IMR-90 (cell line): ENCODE data around the gene TUBB4A. TPM values are rescaled to one million over a fixed set of nuclear protein-coding genes. Genes with fewer than 3 reads are reported as not detected.

Experiments
- ATAC-seq: fragments of 200-7000 bp; cut with Tn5 transposase; 2 replicates; pipeline ENCODE4 v1.9.1; 2020; ENCODE audit warnings: low read depth, mild to moderate bottlenecking, moderate library complexity
- BruUV-seq: library from RNA; stranded (reverse); fragments of 400-500 nt; replicated peaks from 2 replicates; lab custom pipeline; 2021; lab: Mats Ljungman, UMichigan
- CTCF ChIA-PET: fragments of 300-600 bp; formaldehyde crosslinking; extraction: SDS; loops from one replicate; lab custom pipeline; 2021; ENCODE audit warnings: antibody characterized with exemption; lab: Yijun Ruan, JAX
- POLR2A ChIA-PET: fragments of 300-600 bp; sonication (Branson Sonifier 250); formaldehyde crosslinking; loops from one replicate; lab custom pipeline; 2022; ENCODE audit warnings: antibody characterized with exemption; ENCODE audit not compliant: unreplicated experiment; lab: Charles Lee
- DNase-seq: peaks from one replicate; pipeline ENCODE4 v3.0.0; 2013
- H2AFZ ChIP-seq: replicated peaks from 2 replicates; pipeline ENCODE3; 2013; ENCODE audit warnings: low read length, mild to moderate bottlenecking; ENCODE audit not compliant: poor library complexity
- H2AK5ac ChIP-seq: 2 replicates; pipeline ENCODE4 v1.6.1; 2013; ENCODE audit warnings: low read depth, low read length, inconsistent platforms
- H2AK9ac ChIP-seq: replicated peaks from 2 replicates; pipeline ENCODE3; 2013; ENCODE audit warnings: mild to moderate bottlenecking, low read depth, low read length, moderate library complexity; ENCODE audit not compliant: poor library complexity
- H2BK120ac ChIP-seq: 2 replicates; pipeline ENCODE4 v1.6.1; 2013; ENCODE audit warnings: low read depth, low read length, inconsistent platforms
- H2BK15ac ChIP-seq: 3 replicates; pipeline ENCODE4 v1.6.1; 2013; ENCODE audit warnings: low read depth, low read length, inconsistent platforms
- H2BK20ac ChIP-seq: 2 replicates; pipeline ENCODE4 v1.6.1; 2013; ENCODE audit warnings: low read depth, mild to moderate bottlenecking, inconsistent platforms, low read length, moderate library complexity
- H2BK5ac ChIP-seq: 2 replicates; pipeline ENCODE4 v1.6.1; 2013; ENCODE audit warnings: mild to moderate bottlenecking, low read depth, low read length, inconsistent platforms; ENCODE audit not compliant: poor library complexity, severe bottlenecking
- H3K14ac ChIP-seq: replicated peaks from 2 replicates; pipeline ENCODE4 v1.6.1; 2013; ENCODE audit warnings: low read depth, low read length, inconsistent platforms
- H3K18ac ChIP-seq: 2 replicates; pipeline ENCODE4 v1.6.1; 2013; ENCODE audit warnings: low read depth, low read length, control low read depth
- H3K23ac ChIP-seq: 2 replicates; pipeline ENCODE4 v1.6.1; 2013; ENCODE audit warnings: low read depth, low read length, inconsistent platforms
- H3K27ac ChIP-seq: 2 replicates; pipeline ENCODE4 v1.5.1; 2013; ENCODE audit warnings: mild to moderate bottlenecking, control low read depth, low read length; ENCODE audit not compliant: insufficient read depth
- H3K27me3 ChIP-seq: 2 replicates; pipeline ENCODE4 v1.6.1; 2013; ENCODE audit warnings: low read length; ENCODE audit not compliant: control insufficient read depth, insufficient read depth
- H3K36me3 ChIP-seq: 2 replicates; pipeline ENCODE4 v1.6.1; 2013; ENCODE audit warnings: low read length, mixed read lengths; ENCODE audit not compliant: control insufficient read depth, insufficient read depth
- H3K4ac ChIP-seq: 2 replicates; pipeline ENCODE4 v1.6.1; 2013; ENCODE audit warnings: low read depth, low read length, inconsistent platforms
- H3K4me1 ChIP-seq: 2 replicates; pipeline ENCODE4 v1.6.1; 2013; ENCODE audit warnings: low read length, mixed read lengths; ENCODE audit not compliant: control insufficient read depth, insufficient read depth
- H3K4me2 ChIP-seq: 2 replicates; pipeline ENCODE4 v1.6.1; 2013; ENCODE audit warnings: low read depth, mild to moderate bottlenecking, control low read depth, low read length, moderate library complexity
- H3K4me3 ChIP-seq: 2 replicates; pipeline ENCODE4 v1.5.1; 2013; ENCODE audit warnings: low read depth, mild to moderate bottlenecking, control low read depth, low read length, moderate library complexity; ENCODE audit not compliant: insufficient read depth
- H3K56ac ChIP-seq: 2 replicates; pipeline ENCODE4 v1.6.1; 2013; ENCODE audit warnings: low read length, inconsistent platforms; ENCODE audit not compliant: insufficient read depth; ENCODE audit errors: extremely low read depth
- H3K79me1 ChIP-seq, 2 experiments: 2 replicates each; pipeline ENCODE4 v1.6.1; 2013; ENCODE audit warnings: low read length in 2 of 2, inconsistent platforms in 1 of 2, low read depth in 1 of 2
- H3K9ac ChIP-seq: 2 replicates; pipeline ENCODE4 v1.6.1; 2013; ENCODE audit warnings: low read depth, low read length, control low read depth
- H3K9me1 ChIP-seq: 2 replicates; pipeline ENCODE4 v1.6.1; 2013; ENCODE audit warnings: low read length, inconsistent platforms; ENCODE audit not compliant: insufficient read depth
- H3K9me3 ChIP-seq: 2 replicates; pipeline ENCODE4 v1.6.1; 2013; ENCODE audit warnings: low read length; ENCODE audit not compliant: control insufficient read depth, insufficient read depth
- H4K20me1 ChIP-seq: 2 replicates; pipeline ENCODE4 v1.6.1; 2013; ENCODE audit warnings: low read length, inconsistent platforms; ENCODE audit not compliant: insufficient read depth
- H4K5ac ChIP-seq: 2 replicates; pipeline ENCODE4 v1.6.1; 2013; ENCODE audit warnings: mild to moderate bottlenecking, low read depth, low read length, control low read depth
- H4K8ac ChIP-seq, 2 experiments: 2 replicates each; pipeline ENCODE4 v1.6.1; 2013; ENCODE audit warnings: low read depth in 2 of 2, low read length in 2 of 2, control low read depth in 1 of 2, inconsistent platforms in 1 of 2
- H4K91ac ChIP-seq: 2 replicates; pipeline ENCODE4 v1.6.1; 2013; ENCODE audit warnings: low read depth, low read length, inconsistent platforms; ENCODE audit not compliant: insufficient read depth
- BHLHE40 ChIP-seq: fragments of 150-350 bp; IDR thresholded peaks from 2 replicates; pipeline ENCODE4 v1.6.1; 2016; ENCODE audit warnings: mild to moderate bottlenecking, low read depth, low read length
- CHD1 ChIP-seq: IDR thresholded peaks from 2 replicates; pipeline ENCODE4 v1.6.1; 2012; ENCODE audit warnings: low read depth, low read length, improper control_type of control experiment
- FOS ChIP-seq: fragments of 150-350 bp; IDR thresholded peaks from 2 replicates; pipeline ENCODE4 v1.6.1; 2016; ENCODE audit warnings: low read depth, low read length
- MAFK ChIP-seq: IDR thresholded peaks from 2 replicates; pipeline ENCODE4 v1.6.1; 2012; ENCODE audit warnings: low read depth, low read length, improper control_type of control experiment
- MAZ ChIP-seq: IDR thresholded peaks from 2 replicates; pipeline ENCODE4 v1.6.1; 2012; ENCODE audit warnings: low read depth, mild to moderate bottlenecking, low read length, improper control_type of control experiment, moderate library complexity, borderline replicate concordance
- MXI1 ChIP-seq: IDR thresholded peaks from 2 replicates; pipeline ENCODE4 v1.6.1; 2012; ENCODE audit warnings: low read depth, mild to moderate bottlenecking, low read length, moderate library complexity, borderline replicate concordance
- NFE2L2 ChIP-seq: fragments of 150-350 bp; IDR thresholded peaks from 2 replicates; pipeline ENCODE4 v1.6.1; 2016; ENCODE audit warnings: low read depth, mild to moderate bottlenecking, low read length
- RAD21 ChIP-seq: IDR thresholded peaks from 2 replicates; pipeline ENCODE4 v1.6.1; 2012; ENCODE audit warnings: low read length, improper control_type of control experiment
- RCOR1 ChIP-seq: IDR thresholded peaks from 2 replicates; pipeline ENCODE4 v1.6.1; 2012; ENCODE audit warnings: mild to moderate bottlenecking, low read length, improper control_type of control experiment; ENCODE audit not compliant: insufficient replicate concordance
- RFX5 ChIP-seq: IDR thresholded peaks from 2 replicates; pipeline ENCODE4 v1.8.0; 2012; ENCODE audit warnings: low read depth, mild to moderate bottlenecking, low read length, moderate library complexity
- SMC3 ChIP-seq: fragments of 150-350 bp; IDR thresholded peaks from 2 replicates; pipeline ENCODE4 v1.6.1; 2016; ENCODE audit warnings: low read depth, mild to moderate bottlenecking, antibody characterized with exemption, low read length, moderate library complexity
- WGBS, 2 experiments: methylation state at CpG; one replicate each; pipeline versions ENCODE4 v1.1.5 to v1.1.7; 2013; ENCODE audit warnings: missing lambda C conversion rate in 2 of 2; ENCODE audit not compliant: insufficient read length in 1 of 2; ENCODE audit errors: extremely low coverage in 2 of 2; 5-methylcytosine and 5-hydroxymethylcytosine counted together
- dilution Hi-C: fragments of 300-500 bp; cut with HindIII; formaldehyde crosslinking; loops from one replicate; pipeline ENCODE4 v1.14.3; 2018; ENCODE audit warnings: low sequenced_read_pairs; ENCODE audit not compliant: unreplicated experiment
- in situ Hi-C: fragments of 300-500 bp; cut with MboI; formaldehyde crosslinking; loops from 3 replicates; pipeline ENCODE4 v1.14.3; 2019; ENCODE audit warnings: low sequenced_read_pairs, inconsistent platforms, mixed read lengths
- intact Hi-C: fragments of 100-400 bp; cut with micrococcal nuclease; formaldehyde crosslinking; loops from 2 replicates; pipeline ENCODE4 v1.10.0; 2022
- polyA plus RNA-seq, 3 experiments: library from polyadenylated mRNA; depleted of rRNA; stranded (reverse); fragments of >200 nt; gene quantifications; 2 replicates each; pipeline ENCODE4 v1.2.3, GENCODE V29; 2012; ENCODE audit warnings: low replicate concordance in 1 of 3
- total RNA-seq: library from RNA; depleted of rRNA; stranded (reverse); fragments of >200 nt; gene quantifications from 2 replicates; pipeline ENCODE4 v1.2.3, GENCODE V29; 2012
- TF ChIP-seq, protein P1 (sequence below): conservative IDR thresholded peaks from 2 replicates; pipeline ENCODE4 v1.5.1; 2012; ENCODE audit warnings: mild to moderate bottlenecking, low read depth, low read length, improper control_type of control experiment
- TF ChIP-seq, protein P2 (sequence below): fragments of 150-350 bp; IDR thresholded peaks from 2 replicates; pipeline ENCODE4 v1.6.1; 2016; ENCODE audit warnings: low read depth, mild to moderate bottlenecking, low read length, moderate library complexity, borderline replicate concordance
- TF ChIP-seq, protein P3 (sequence below): fragments of 150-350 bp; IDR thresholded peaks from 2 replicates; pipeline ENCODE4 v1.6.1; 2017; ENCODE audit warnings: mild to moderate bottlenecking, antibody characterized with exemption, low read length, low read depth

TUBB4A gene
- total and polyA plus RNA-seq, 2 of the 4 experiments (the other 2 are of a cell fraction), result not detected

DNA sequence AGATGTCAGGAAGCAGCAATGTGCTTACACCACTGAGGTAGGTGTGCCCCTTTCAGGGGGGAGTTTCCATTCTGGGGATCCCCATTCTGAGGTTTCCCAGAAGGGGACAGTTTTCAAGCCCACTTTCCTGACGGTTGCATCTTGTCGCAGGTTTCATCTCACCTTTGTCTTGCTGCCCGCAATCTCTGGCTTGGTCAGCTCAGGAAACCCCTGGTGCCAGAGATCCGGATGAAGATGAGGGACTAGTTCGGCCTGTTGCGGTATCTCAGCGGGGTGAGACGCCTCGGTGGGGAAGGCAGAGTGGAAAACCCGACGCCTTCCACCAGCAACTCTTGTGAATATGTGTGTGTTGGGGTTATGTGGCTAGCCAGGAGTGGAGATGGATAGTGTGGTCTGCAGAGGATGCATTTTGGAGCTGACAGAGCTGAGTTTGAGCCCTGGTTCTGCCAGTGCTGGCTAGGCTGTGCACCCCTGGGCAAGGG is 41.8 kb upstream of the TUBB4A start:
- no peak for ATAC-seq

More for the DNA sequence above, 41.8 kb upstream of the TUBB4A start:
- no peak overlapping the region for H2AFZ ChIP-seq
- H3K14ac ChIP-seq, result no peak overlapping the region
- no peak overlapping the region for H3K9ac ChIP-seq
- no peak overlapping the region for H2BK15ac ChIP-seq
- H3K9me3 ChIP-seq, result peaks cover 7% of the 10 kb centered on the region; the same call in 1 of the 2 replicates
- no peaks in the 10 kb centered on the region for H3K9me1 ChIP-seq
- H4K91ac ChIP-seq, result no peak overlapping the region
- 76% methylated on average over 3 of the region's 11 CpGs; no CpG with 5 or more reads in 1 of the 2 experiments for WGBS, 2 experiments
- POLR2A ChIA-PET, result no interaction called here
- CTCF ChIA-PET, result no interaction called here
- intact Hi-C loops, result no loop called here
- no peaks in the 10 kb centered on the region for H3K27me3 ChIP-seq
- TF ChIP-seq, protein P1, sequence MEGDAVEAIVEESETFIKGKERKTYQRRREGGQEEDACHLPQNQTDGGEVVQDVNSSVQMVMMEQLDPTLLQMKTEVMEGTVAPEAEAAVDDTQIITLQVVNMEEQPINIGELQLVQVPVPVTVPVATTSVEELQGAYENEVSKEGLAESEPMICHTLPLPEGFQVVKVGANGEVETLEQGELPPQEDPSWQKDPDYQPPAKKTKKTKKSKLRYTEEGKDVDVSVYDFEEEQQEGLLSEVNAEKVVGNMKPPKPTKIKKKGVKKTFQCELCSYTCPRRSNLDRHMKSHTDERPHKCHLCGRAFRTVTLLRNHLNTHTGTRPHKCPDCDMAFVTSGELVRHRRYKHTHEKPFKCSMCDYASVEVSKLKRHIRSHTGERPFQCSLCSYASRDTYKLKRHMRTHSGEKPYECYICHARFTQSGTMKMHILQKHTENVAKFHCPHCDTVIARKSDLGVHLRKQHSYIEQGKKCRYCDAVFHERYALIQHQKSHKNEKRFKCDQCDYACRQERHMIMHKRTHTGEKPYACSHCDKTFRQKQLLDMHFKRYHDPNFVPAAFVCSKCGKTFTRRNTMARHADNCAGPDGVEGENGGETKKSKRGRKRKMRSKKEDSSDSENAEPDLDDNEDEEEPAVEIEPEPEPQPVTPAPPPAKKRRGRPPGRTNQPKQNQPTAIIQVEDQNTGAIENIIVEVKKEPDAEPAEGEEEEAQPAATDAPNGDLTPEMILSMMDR, result no peak
- TF ChIP-seq, protein P2, sequence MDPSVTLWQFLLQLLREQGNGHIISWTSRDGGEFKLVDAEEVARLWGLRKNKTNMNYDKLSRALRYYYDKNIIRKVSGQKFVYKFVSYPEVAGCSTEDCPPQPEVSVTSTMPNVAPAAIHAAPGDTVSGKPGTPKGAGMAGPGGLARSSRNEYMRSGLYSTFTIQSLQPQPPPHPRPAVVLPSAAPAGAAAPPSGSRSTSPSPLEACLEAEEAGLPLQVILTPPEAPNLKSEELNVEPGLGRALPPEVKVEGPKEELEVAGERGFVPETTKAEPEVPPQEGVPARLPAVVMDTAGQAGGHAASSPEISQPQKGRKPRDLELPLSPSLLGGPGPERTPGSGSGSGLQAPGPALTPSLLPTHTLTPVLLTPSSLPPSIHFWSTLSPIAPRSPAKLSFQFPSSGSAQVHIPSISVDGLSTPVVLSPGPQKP, result no peak
- TF ChIP-seq RAD21 (no peak), RFX5 (no peak), RCOR1 (no peak), CHD1 (no peak), MXI1 (no peak), MAZ (no peak), SMC3 (no peak), FOS (no peak), BHLHE40 (no peak), NFE2L2 (no peak), MAFK (no peak)
- TF ChIP-seq, protein P3, sequence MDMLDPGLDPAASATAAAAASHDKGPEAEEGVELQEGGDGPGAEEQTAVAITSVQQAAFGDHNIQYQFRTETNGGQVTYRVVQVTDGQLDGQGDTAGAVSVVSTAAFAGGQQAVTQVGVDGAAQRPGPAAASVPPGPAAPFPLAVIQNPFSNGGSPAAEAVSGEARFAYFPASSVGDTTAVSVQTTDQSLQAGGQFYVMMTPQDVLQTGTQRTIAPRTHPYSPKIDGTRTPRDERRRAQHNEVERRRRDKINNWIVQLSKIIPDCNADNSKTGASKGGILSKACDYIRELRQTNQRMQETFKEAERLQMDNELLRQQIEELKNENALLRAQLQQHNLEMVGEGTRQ, result no peak
- no peak overlapping the region for H3K4me2 ChIP-seq
- no peak overlapping the region for H3K18ac ChIP-seq
- no peak overlapping the region for H4K5ac ChIP-seq
- no peaks in the 10 kb centered on the region for H3K79me1 ChIP-seq
- no peak for DNase-seq
- no peak overlapping the region for H2BK120ac ChIP-seq
- H3K36me3 ChIP-seq, result no peaks in the 10 kb centered on the region
- H2BK20ac ChIP-seq, result no peak overlapping the region
- no peak overlapping the region for H2AK9ac ChIP-seq
- no peak overlapping the region for H3K4ac ChIP-seq
- H3K4me1 ChIP-seq, result no peaks in the 10 kb centered on the region
- H3K23ac ChIP-seq, result no peak overlapping the region
- H4K8ac ChIP-seq, result no peak overlapping the region
- H2AK5ac ChIP-seq, result no peak overlapping the region
- in situ Hi-C loops, result no loop called here
- no TSS peak for BruUV-seq
- H4K20me1 ChIP-seq, result no peaks in the 10 kb centered on the region
- dilution Hi-C loops, result no loop called here
- no peak overlapping the region for H3K27ac ChIP-seq
- H3K4me3 ChIP-seq, result no peak overlapping the region
- H2BK5ac ChIP-seq, result no peak overlapping the region
- no peak overlapping the region for H3K56ac ChIP-seq
